GM12878 (cell line): ENCODE measurements around the gene SERHL2. TPM values are rescaled to one million over a fixed set of nuclear protein-coding genes. Genes with fewer than 3 reads are reported as not detected.

ENCODE experiments used
- ATAC-seq: fragments of 200-7000 bp; cut with Tn5 transposase; 3 replicates; pipeline ENCODE4 v1.9.1; 2020; ENCODE audit warnings: mild to moderate bottlenecking, moderate library complexity
- BruUV-seq: library from RNA; stranded (reverse); fragments of 400-500 nt; replicated peaks from 2 replicates; lab custom pipeline; 2021; lab: Mats Ljungman, UMichigan
- CTCF ChIA-PET: fragments of 300-600 bp; sonication (Branson Sonifier 250); formaldehyde crosslinking; extraction: SDS; loops from one replicate; lab custom pipeline; 2021; ENCODE audit warnings: inconsistent platforms; lab: Yijun Ruan, JAX
- POLR2A ChIA-PET: fragments of 350-600 bp; formaldehyde crosslinking; extraction: SDS; loops from one replicate; lab custom pipeline; 2021; ENCODE audit warnings: inconsistent platforms; lab: Charles Lee
- RAD21 ChIA-PET: fragments of 300-600 bp; sonication (Branson Sonifier 250); formaldehyde crosslinking; loops from one replicate; lab custom pipeline; 2023; ENCODE audit warnings: antibody characterized with exemption; ENCODE audit not compliant: unreplicated experiment; lab: Charles Lee
- SMC1A ChIA-PET: fragments of 300-600 bp; sonication (Branson Sonifier 250); formaldehyde crosslinking; loops from one replicate; lab custom pipeline; 2023; ENCODE audit not compliant: unreplicated experiment, uncharacterized antibody; lab: Charles Lee
- DNase-seq: peaks from one replicate; pipeline ENCODE4 v3.0.0-alpha.2; 2011; ENCODE audit warnings: low read depth, low spot score
- FAIRE-seq: peaks from 3 replicates; lab custom pipeline; 2011; peaks lifted over from hg19 to GRCh38; lab: Jason Lieb, UNC
- H2AFZ ChIP-seq: 2 replicates; pipeline ENCODE4 v1.6.0; 2011; ENCODE audit warnings: low read depth, low read length, control low read depth; ENCODE audit not compliant: control insufficient read depth
- H3K27ac ChIP-seq: 2 replicates; pipeline ENCODE4 v1.5.1; 2011; ENCODE audit warnings: control low read depth; ENCODE audit not compliant: control insufficient read depth, insufficient read depth
- H3K27me3 ChIP-seq, 2 experiments: replicated peaks in 1 of 2; 2 replicates each; pipeline versions ENCODE4 v1.6.0 to v1.6.1; 2011; ENCODE audit warnings: low read length in 1 of 2; ENCODE audit not compliant: control insufficient read depth in 2 of 2, insufficient read depth in 2 of 2
- H3K36me3 ChIP-seq, 2 experiments: 2 replicates each; pipeline ENCODE4 v1.5.1; 2011; ENCODE audit warnings: low read length in 1 of 2; ENCODE audit not compliant: control insufficient read depth in 2 of 2, insufficient read depth in 2 of 2
- H3K4me1 ChIP-seq: 2 replicates; pipeline ENCODE4 v1.6.1; 2011; ENCODE audit warnings: mild to moderate bottlenecking, low read length, moderate library complexity, mixed read lengths; ENCODE audit not compliant: control insufficient read depth, insufficient read depth
- H3K4me2 ChIP-seq: 2 replicates; pipeline ENCODE4 v1.6.0; 2011; ENCODE audit warnings: control low read depth; ENCODE audit not compliant: control insufficient read depth, insufficient read depth
- H3K4me3 ChIP-seq: fragments of 200-600 bp; sonication (generic); 2 replicates; pipeline ENCODE4 v1.5.1; 2016
- H3K79me2 ChIP-seq: 2 replicates; pipeline ENCODE4 v1.6.0; 2011; ENCODE audit warnings: low read length; ENCODE audit not compliant: control insufficient read depth, insufficient read depth
- H3K9ac ChIP-seq: 2 replicates; pipeline ENCODE4 v1.8.0; 2011; ENCODE audit warnings: low read length, control low read depth, mixed read lengths; ENCODE audit not compliant: control insufficient read depth, insufficient read depth
- H3K9me3 ChIP-seq: replicated peaks from 3 replicates; pipeline ENCODE4 v1.5.1; 2011; ENCODE audit warnings: mild to moderate bottlenecking, low read length; ENCODE audit not compliant: control insufficient read depth, insufficient read depth
- H4K20me1 ChIP-seq: 2 replicates; pipeline ENCODE4 v1.6.0; 2011; ENCODE audit not compliant: control insufficient read depth, insufficient read depth
- ATF7 ChIP-seq: fragments of 450-650 bp; IDR thresholded peaks from 2 replicates; pipeline ENCODE4 v1.6.1; 2016; ENCODE audit warnings: low read depth, mild to moderate bottlenecking
- FOS ChIP-seq: IDR thresholded peaks from 3 replicates; pipeline ENCODE4 v1.6.1; 2011; ENCODE audit warnings: borderline replicate concordance; ENCODE audit not compliant: insufficient read length; ENCODE audit errors: extremely low read depth
- FOXM1 ChIP-seq: IDR thresholded peaks from 2 replicates; pipeline ENCODE4 v1.6.1; 2012; ENCODE audit warnings: low read depth, mild to moderate bottlenecking, inconsistent platforms, low read length, moderate library complexity
- HDAC2 ChIP-seq: fragments of 200-600 bp; sonication (generic); IDR thresholded peaks from 2 replicates; pipeline ENCODE4 v1.6.1; 2017
- IKZF1 ChIP-seq: fragments of 450-650 bp; conservative IDR thresholded peaks from 2 replicates; pipeline ENCODE4 v1.6.1; 2017; ENCODE audit warnings: antibody characterized with exemption, mild to moderate bottlenecking
- JUND ChIP-seq: IDR thresholded peaks from 2 replicates; pipeline ENCODE4 v1.6.1; 2012; ENCODE audit warnings: low read depth, mild to moderate bottlenecking, low read length, improper control_type of control experiment, moderate library complexity
- MLLT1 ChIP-seq: fragments of 450-650 bp; IDR thresholded peaks from 2 replicates; pipeline ENCODE4 v1.6.1; 2016; ENCODE audit warnings: mild to moderate bottlenecking
- MYC ChIP-seq: IDR thresholded peaks from 2 replicates; pipeline ENCODE4 v1.6.1; 2011; ENCODE audit warnings: mild to moderate bottlenecking, low read length, moderate library complexity, inconsistent platforms; ENCODE audit not compliant: insufficient read depth, insufficient replicate concordance, insufficient read length, severe bottlenecking
- NR2C1 ChIP-seq: fragments of 450-650 bp; IDR thresholded peaks from 2 replicates; pipeline ENCODE4 v1.6.1; 2017; ENCODE audit warnings: antibody characterized with exemption, mild to moderate bottlenecking, moderate library complexity
- NR2C2 ChIP-seq: IDR thresholded peaks from 2 replicates; pipeline ENCODE4 v1.6.1; 2011; ENCODE audit warnings: borderline replicate concordance, low read depth; ENCODE audit not compliant: control insufficient read depth, insufficient read length
- PBX3 ChIP-seq: IDR thresholded peaks from 2 replicates; pipeline ENCODE4 v1.6.1; 2011; ENCODE audit warnings: mild to moderate bottlenecking, low read depth, low read length, moderate library complexity; ENCODE audit not compliant: insufficient replicate concordance
- POU2F2 ChIP-seq: IDR thresholded peaks from 3 replicates; pipeline ENCODE4 v1.6.1; 2011; ENCODE audit warnings: low read depth, mild to moderate bottlenecking, low read length, borderline replicate concordance
- RBBP5 ChIP-seq: fragments of 200-600 bp; sonication (generic); conservative IDR thresholded peaks from 2 replicates; pipeline ENCODE4 v1.6.1; 2016
- SIN3A ChIP-seq: IDR thresholded peaks from 2 replicates; pipeline ENCODE4 v1.6.1; 2012; ENCODE audit warnings: low read depth, low read length, improper control_type of control experiment
- SREBF1 ChIP-seq: IDR thresholded peaks from 2 replicates; pipeline ENCODE4 v1.6.1; 2012; ENCODE audit warnings: mild to moderate bottlenecking, low read length
- SRF ChIP-seq, 2 experiments: IDR thresholded peaks; 2 replicates each; pipeline ENCODE4 v1.6.1; 2011; ENCODE audit warnings: low read depth in 2 of 2, low read length in 2 of 2, mild to moderate bottlenecking in 1 of 2, moderate library complexity in 1 of 2
- STAT1 ChIP-seq: fragments of 450-650 bp; conservative IDR thresholded peaks from 2 replicates; pipeline ENCODE4 v1.6.1; 2014; ENCODE audit warnings: antibody characterized with exemption, mild to moderate bottlenecking
- ZNF24 ChIP-seq: fragments of 450-650 bp; IDR thresholded peaks from 2 replicates; pipeline ENCODE4 v1.6.1; 2017; ENCODE audit warnings: antibody characterized with exemption, mild to moderate bottlenecking
- WGBS: methylation state at CpG from one replicate; pipeline ENCODE4 v1.1.6; 2016; ENCODE audit warnings: low lambda C conversion rate; ENCODE audit not compliant: insufficient replicate concordance, insufficient coverage; ENCODE audit errors: missing lambda C conversion rate; 5-methylcytosine and 5-hydroxymethylcytosine counted together
- in situ Hi-C: fragments of 300-500 bp; cut with MboI; formaldehyde crosslinking; loops from 9 replicates; pipeline ENCODE4 v1.14.3; 2018; ENCODE audit warnings: mixed read lengths
- intact Hi-C: fragments of 100-400 bp; cut with micrococcal nuclease; formaldehyde crosslinking; loops from one replicate; pipeline ENCODE4 v1.14.2; 2022; ENCODE audit not compliant: unreplicated experiment
- polyA plus RNA-seq, 11 experiments: library from polyadenylated mRNA; depleted of rRNA in 4 of 11; unstranded in 6 of 11; stranded (reverse) in 5 of 11; fragments of >200 nt; fragmentation: Nextera tagmentation in 4 of 11; fragmentation: Illumina TruSeq in 1 of 11; extraction: Ambion mirVana in 4 of 11; extraction: Trizol in 1 of 11; gene quantifications; 1 replicate in 1 of 11; 2 replicates in 10 of 11; pipeline versions ENCODE4 v1.2.1 to v1.2.3, GENCODE V29; 2011 to 2016; ENCODE audit warnings: inconsistent platforms in 2 of 11, missing spikeins in 2 of 11, low read depth in 1 of 11
- total RNA-seq, 4 experiments: library from RNA; depleted of rRNA in 3 of 4; stranded (reverse); fragments of >200 nt in 3 of 4; fragmentation: Illumina TruSeq in 1 of 4; extraction: Trizol in 1 of 4; gene quantifications; 2 replicates each; pipeline versions ENCODE4 v1.2.1 to v1.2.3, GENCODE V29; 2013 to 2021
- TF ChIP-seq, protein P1 (sequence below), 3 experiments: IDR thresholded peaks in 2 of 3; conservative IDR thresholded peaks in 1 of 3; 2 replicates each; pipeline ENCODE4 v1.5.1; 2011; ENCODE audit warnings: low read depth in 3 of 3, low read length in 3 of 3, mild to moderate bottlenecking in 3 of 3, control low read depth in 2 of 3, moderate library complexity in 2 of 3, inconsistent platforms in 1 of 3, mixed read lengths in 1 of 3; ENCODE audit not compliant: control insufficient read depth in 2 of 3, insufficient read depth in 1 of 3; ENCODE audit errors: extremely low read depth in 1 of 3

Gene SERHL2
- total and polyA plus RNA-seq, 10 of the 15 experiments (the other 5 are each of a cell fraction or from before 2014, with no cell fraction given): 0.63 to 2.0 (median 1.2) TPM

DNA sequence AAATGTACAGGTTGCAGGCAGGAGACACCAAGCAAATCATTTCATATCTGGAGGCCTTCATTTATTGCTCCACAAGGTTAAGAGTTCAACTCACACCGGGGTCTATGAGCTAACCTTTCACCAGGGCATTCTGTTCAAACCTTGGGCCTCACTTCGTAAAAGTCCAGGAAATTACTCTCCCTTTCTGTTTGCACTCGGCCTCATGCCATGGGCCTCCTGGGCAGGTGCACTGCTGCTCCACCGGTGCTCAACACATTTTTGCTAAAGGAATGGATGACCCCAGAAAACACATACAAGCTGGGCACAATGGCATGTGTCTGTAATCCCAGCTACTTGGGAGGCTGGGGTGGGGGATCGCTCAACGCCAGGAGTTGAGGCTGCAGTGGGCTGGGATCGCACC lies 17.6 kb upstream of the SERHL2 start:
- DNase-seq: no peak
- no peak for TF ChIP-seq STAT1
- no peak for TF ChIP-seq ZNF24
- no peak for TF ChIP-seq SIN3A
- TF ChIP-seq RBBP5: no peak
- TF ChIP-seq ATF7: no peak
- TF ChIP-seq IKZF1: no peak
- TF ChIP-seq MLLT1: no peak
- TF ChIP-seq JUND: no peak
- no peak for TF ChIP-seq NR2C1
- TF ChIP-seq FOS: no peak
- TF ChIP-seq, protein P1, sequence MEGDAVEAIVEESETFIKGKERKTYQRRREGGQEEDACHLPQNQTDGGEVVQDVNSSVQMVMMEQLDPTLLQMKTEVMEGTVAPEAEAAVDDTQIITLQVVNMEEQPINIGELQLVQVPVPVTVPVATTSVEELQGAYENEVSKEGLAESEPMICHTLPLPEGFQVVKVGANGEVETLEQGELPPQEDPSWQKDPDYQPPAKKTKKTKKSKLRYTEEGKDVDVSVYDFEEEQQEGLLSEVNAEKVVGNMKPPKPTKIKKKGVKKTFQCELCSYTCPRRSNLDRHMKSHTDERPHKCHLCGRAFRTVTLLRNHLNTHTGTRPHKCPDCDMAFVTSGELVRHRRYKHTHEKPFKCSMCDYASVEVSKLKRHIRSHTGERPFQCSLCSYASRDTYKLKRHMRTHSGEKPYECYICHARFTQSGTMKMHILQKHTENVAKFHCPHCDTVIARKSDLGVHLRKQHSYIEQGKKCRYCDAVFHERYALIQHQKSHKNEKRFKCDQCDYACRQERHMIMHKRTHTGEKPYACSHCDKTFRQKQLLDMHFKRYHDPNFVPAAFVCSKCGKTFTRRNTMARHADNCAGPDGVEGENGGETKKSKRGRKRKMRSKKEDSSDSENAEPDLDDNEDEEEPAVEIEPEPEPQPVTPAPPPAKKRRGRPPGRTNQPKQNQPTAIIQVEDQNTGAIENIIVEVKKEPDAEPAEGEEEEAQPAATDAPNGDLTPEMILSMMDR (IDR thresholded peaks at IDR 0.05 in 2 of 3, conservative IDR thresholded peaks at IDR 0.05 in 1 of 3; ENCODE audit: control insufficient read depth in 2 of 3, extremely low read depth in 1 of 3, insufficient read depth in 1 of 3, low read depth in 3 of 3, low read length in 3 of 3): no peak
- no peak for TF ChIP-seq SREBF1
- no peak for TF ChIP-seq POU2F2
- no peak for TF ChIP-seq HDAC2
- no peak for TF ChIP-seq MYC
- TF ChIP-seq PBX3: no peak
- TF ChIP-seq SRF (IDR thresholded peaks at IDR 0.05; ENCODE audit: low read depth in 2 of 2, low read length in 2 of 2): no peak
- no peak for TF ChIP-seq NR2C2
- no peak for TF ChIP-seq FOXM1
- TF ChIP-seq, all 136 proteins: peak for 0
- no peak for ATAC-seq
- Histone ChIP-seq H3K9ac (no peak overlapping the region), H4K20me1 (no peaks in the 10 kb centered on the region), H3K27me3 (no peaks in the 10 kb centered on the region), H3K79me2 (no peaks in the 10 kb centered on the region), H3K27ac (no peak overlapping the region), H2AFZ (no peak overlapping the region), H3K4me2 (no peak overlapping the region), H3K4me1 (peaks cover 30% of the 10 kb centered on the region), H3K4me3 (no peak overlapping the region), H3K9me3 (no peaks in the 10 kb centered on the region), H3K36me3 (no peaks in the 10 kb centered on the region)
- intact Hi-C loops: no loop called here
- RAD21 ChIA-PET: no interaction called here
- WGBS: 70% methylated on average over 7 of the region's 7 CpGs
- no peak for FAIRE-seq
- SMC1A ChIA-PET: interaction anchor here (1.0 to 1.4 kb wide), 3 partner anchors 12 to 16 kb away, joined by 4 to 5 read pairs (median 5); no protein-coding TSS in a partner anchor
- CTCF ChIA-PET: interaction anchor here (1.0 to 1.1 kb wide), 2 partner anchors 16 to 77 kb away, joined by 3 to 4 read pairs; no protein-coding TSS in a partner anchor
- in situ Hi-C loops: no loop called here
- POLR2A ChIA-PET: no interaction called here
- no TSS peak for BruUV-seq
